Measurements from ENCODE around the gene SLC46A3. TPM values are rescaled to one million over a fixed set of nuclear protein-coding genes. Genes with fewer than 3 reads are reported as not detected.
"Not testable (repeated sequence)": the region's sequence is repeated elsewhere in the genome, so short reads cannot be mapped to it uniquely, and the experiment has no call there.

SLC46A3 gene
- total RNA-seq, 1 donor from 2014 or later: 6.4 TPM

DNA sequence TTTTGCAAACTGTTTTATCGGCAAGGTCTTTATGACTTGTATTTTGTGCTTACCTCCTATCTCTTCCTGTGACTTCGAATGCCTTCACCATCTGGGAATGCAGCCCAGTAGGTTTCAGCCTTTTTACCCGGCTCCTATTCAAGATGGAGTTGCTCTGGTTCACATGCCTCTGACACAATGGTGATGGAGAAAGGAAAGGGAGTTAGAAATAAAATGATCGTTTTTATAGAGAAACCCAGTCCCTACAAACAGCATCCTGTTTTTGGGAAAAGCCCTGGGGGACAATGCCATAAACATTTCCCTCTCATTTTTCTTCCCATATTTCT lies 27.5 kb upstream of the SLC46A3 start:
- H3K4me1 Mint-ChIP-seq: peaks cover 10% of the 10 kb centered on the region

DNA sequence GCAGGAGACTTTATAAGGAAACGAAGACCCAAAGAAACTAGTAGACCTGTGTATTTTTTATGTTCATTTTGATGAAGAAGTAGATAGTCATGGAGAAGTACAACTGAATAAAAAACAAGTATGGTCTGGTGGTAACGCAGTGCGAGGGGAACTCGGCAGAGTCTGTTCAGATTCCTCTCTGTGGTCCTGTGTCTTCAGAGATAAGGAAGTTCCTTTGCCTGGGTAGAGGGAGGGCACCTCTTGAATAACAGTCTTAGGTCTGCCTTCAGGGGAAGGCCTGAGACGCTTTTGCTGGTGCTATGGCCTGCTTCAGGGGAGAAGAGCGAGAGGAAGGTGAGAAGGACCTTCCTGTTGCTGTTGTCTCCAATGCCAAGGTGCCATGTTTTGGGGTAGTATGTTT lies 25.9 kb upstream of the SLC46A3 start:
- H3K4me1 Mint-ChIP-seq: no peaks in the 10 kb centered on the region
- TF ChIP-seq, protein P1, sequence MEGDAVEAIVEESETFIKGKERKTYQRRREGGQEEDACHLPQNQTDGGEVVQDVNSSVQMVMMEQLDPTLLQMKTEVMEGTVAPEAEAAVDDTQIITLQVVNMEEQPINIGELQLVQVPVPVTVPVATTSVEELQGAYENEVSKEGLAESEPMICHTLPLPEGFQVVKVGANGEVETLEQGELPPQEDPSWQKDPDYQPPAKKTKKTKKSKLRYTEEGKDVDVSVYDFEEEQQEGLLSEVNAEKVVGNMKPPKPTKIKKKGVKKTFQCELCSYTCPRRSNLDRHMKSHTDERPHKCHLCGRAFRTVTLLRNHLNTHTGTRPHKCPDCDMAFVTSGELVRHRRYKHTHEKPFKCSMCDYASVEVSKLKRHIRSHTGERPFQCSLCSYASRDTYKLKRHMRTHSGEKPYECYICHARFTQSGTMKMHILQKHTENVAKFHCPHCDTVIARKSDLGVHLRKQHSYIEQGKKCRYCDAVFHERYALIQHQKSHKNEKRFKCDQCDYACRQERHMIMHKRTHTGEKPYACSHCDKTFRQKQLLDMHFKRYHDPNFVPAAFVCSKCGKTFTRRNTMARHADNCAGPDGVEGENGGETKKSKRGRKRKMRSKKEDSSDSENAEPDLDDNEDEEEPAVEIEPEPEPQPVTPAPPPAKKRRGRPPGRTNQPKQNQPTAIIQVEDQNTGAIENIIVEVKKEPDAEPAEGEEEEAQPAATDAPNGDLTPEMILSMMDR (IDR thresholded peaks at IDR 0.05; ENCODE audit: unreplicated experiment): no peak
- H3K9me3 Mint-ChIP-seq: peaks cover 6% of the 10 kb centered on the region
- H3K4me3 Mint-ChIP-seq: no peak overlapping the region
- DNase-seq (ENCODE audit: low spot score in 2 of 2, unreplicated experiment in 2 of 2): no peak
- no peak overlapping the region for H3K27ac Mint-ChIP-seq
- no peaks in the 10 kb centered on the region for H3K27me3 Mint-ChIP-seq (ENCODE audit: low read depth)
- peaks cover 2% of the 10 kb centered on the region for H3K36me3 Mint-ChIP-seq

More for the DNA sequence above, 27.5 kb upstream of the SLC46A3 start:
- Mint-ChIP-seq H3K9me3 (peaks cover 7% of the 10 kb centered on the region), H3K27ac (no peak overlapping the region), H3K36me3 (peaks cover 2% of the 10 kb centered on the region), H3K27me3 (ENCODE audit: low read depth) (no peaks in the 10 kb centered on the region), H3K4me3 (no peak overlapping the region)
- DNase-seq (ENCODE audit: low spot score in 2 of 2, unreplicated experiment in 2 of 2): no peak
- TF ChIP-seq, protein P1 (IDR thresholded peaks at IDR 0.05; ENCODE audit: unreplicated experiment): no peak

DNA sequence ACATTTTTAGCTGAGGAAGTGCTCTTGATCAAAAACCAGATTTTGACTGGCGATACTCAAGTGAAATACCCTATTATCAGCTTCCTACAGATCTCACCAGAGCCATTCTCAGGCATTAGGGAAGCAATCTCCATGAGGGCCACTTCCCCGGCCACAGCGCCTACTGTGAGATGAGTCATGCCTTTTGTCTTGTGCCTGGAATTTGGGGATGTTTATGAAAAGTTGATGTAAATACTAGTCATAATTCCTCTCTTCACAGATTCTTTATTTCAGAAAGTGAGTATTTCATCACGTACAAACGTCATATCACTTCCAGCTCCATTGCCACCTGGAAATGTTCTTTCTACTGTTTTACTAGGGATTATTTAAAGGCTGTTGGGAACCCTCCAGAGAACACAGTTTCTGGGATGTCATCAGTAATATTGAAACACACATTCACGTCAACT lies 25.3 kb upstream of the SLC46A3 start:
- Mint-ChIP-seq H3K4me1 (no peaks in the 10 kb centered on the region), H3K9me3 (peaks cover under 1% of the 10 kb centered on the region), H3K27ac (no peak overlapping the region), H3K4me3 (no peak overlapping the region), H3K36me3 (no peaks in the 10 kb centered on the region), H3K27me3 (ENCODE audit: low read depth) (no peaks in the 10 kb centered on the region)
- no peak for DNase-seq (ENCODE audit: low spot score in 2 of 2, unreplicated experiment in 2 of 2)
- TF ChIP-seq, protein P1 (IDR thresholded peaks at IDR 0.05; ENCODE audit: unreplicated experiment): no peak

DNA sequence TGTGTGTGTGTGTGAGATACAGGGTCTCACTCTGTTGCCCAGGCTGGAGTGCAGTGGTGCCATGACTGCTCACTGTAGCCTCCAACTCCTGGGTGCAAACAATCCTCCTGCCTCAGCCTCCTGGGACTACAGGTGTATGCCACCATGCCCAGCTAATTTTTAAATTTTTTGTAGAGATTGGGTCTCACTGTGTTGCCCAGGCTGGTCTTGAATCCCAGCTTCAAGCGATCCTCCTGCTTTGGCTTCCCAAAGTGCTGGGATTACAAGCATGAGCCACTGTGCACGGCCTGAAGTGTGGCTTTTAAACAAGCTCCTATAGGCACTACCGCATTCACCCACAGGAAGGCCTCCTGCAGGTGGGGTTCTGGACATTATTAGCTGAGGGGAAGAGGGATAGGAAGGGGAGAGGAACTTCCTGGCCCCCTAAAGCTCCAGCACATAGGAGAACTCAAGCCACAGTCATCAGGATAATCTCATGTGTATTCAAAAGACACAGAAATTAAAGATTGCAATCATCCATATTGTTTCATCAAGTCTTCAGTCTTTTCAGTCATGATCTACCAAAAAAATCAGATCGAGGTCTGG lies 24.8 kb upstream of the SLC46A3 start:
- Mint-ChIP-seq H3K4me1 (no peaks in the 10 kb centered on the region), H3K27me3 (ENCODE audit: low read depth) (no peaks in the 10 kb centered on the region), H3K27ac (no peak overlapping the region), H3K9me3 (no peaks in the 10 kb centered on the region), H3K36me3 (no peaks in the 10 kb centered on the region), H3K4me3 (no peak overlapping the region)
- no peak for DNase-seq (ENCODE audit: low spot score in 2 of 2, unreplicated experiment in 2 of 2)
- TF ChIP-seq, protein P1 (IDR thresholded peaks at IDR 0.05; ENCODE audit: unreplicated experiment): no peak

DNA sequence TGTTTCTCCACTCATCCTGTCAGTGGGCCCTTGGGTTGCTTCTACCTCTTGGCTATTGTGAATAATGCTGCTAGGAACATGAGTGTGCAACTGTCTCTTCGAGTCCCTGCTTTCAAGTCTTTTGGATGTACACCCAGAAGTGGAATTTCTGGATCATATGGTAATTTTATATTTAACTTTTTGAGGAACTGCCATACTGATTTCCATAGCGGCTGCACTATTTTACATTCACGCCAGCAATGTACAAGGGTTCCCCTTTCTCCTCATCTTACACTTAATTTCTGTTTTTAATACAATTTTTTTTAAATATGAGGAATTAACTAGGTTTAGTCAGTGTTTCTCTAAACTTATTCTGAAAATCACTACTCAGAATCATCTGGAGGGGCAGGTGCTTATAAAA lies 24.2 kb upstream of the SLC46A3 start:
- no peak for DNase-seq (ENCODE audit: low spot score in 2 of 2, unreplicated experiment in 2 of 2)
- Mint-ChIP-seq H3K4me1 (no peaks in the 10 kb centered on the region), H3K36me3 (no peaks in the 10 kb centered on the region), H3K27ac (no peak overlapping the region), H3K4me3 (no peak overlapping the region), H3K27me3 (ENCODE audit: low read depth) (no peaks in the 10 kb centered on the region), H3K9me3 (no peaks in the 10 kb centered on the region)
- TF ChIP-seq, protein P1 (IDR thresholded peaks at IDR 0.05; ENCODE audit: unreplicated experiment): no peak

DNA sequence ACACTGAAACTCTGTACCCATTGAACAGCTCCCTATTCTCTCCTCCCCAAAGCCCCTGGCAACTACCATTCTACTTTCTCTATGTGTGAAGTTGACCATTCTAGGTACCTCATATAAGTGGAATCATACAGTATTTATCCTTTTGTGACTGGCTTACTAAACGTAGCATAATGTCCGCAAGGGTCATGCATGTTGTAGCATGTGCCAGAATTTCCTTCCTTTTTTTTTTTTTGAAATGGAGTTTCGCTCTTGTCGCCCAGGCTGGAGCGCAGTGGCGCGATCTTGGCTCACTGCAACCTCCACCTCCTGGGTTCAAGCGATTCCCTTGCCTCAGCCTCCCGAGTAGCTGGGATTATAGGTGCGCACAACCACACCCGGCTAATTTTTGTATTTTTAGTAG lies 23.7 kb upstream of the SLC46A3 start:
- H3K27me3 Mint-ChIP-seq (ENCODE audit: low read depth); H3K36me3 Mint-ChIP-seq; H3K27ac Mint-ChIP-seq; H3K4me3 Mint-ChIP-seq; DNase-seq (ENCODE audit: low spot score in 2 of 2, unreplicated experiment in 2 of 2); H3K9me3 Mint-ChIP-seq; H3K4me1 Mint-ChIP-seq: not testable (repeated sequence)
